Measurements from ENCODE around the gene CPT2. TPM values are rescaled to one million over a fixed set of nuclear protein-coding genes. Genes with fewer than 3 reads are reported as not detected.

The CPT2 gene
- total and polyA plus RNA-seq, 2 of the 4 experiments (the other 2 are of a cell fraction) = 15.8 to 16.0 TPM

- H4K20me1 ChIP-seq (ENCODE audit: insufficient read depth, low read length) = no peaks in the 10 kb centered on the region
- BruUV-seq (replicated peaks) = TSS peak; percentile 78
- H2BK120ac ChIP-seq (ENCODE audit: low read depth, low read length) = no peak overlapping the region
- TF ChIP-seq MAZ (IDR thresholded peaks at IDR 0.05; ENCODE audit: borderline replicate concordance, low read depth, low read length) (no peak), MXI1 (IDR thresholded peaks at IDR 0.05; ENCODE audit: borderline replicate concordance, low read depth, low read length) (no peak), SMC3 (IDR thresholded peaks at IDR 0.05; ENCODE audit: low read depth, low read length) (no peak), CEBPB (IDR thresholded peaks at IDR 0.05; ENCODE audit: low read depth, low read length) (peak; percentile 82), CHD1 (IDR thresholded peaks at IDR 0.05; ENCODE audit: low read depth, low read length) (no peak)
- ChIA-PET CTCF (interaction anchor here (0.5 kb wide), 1 partner anchor 1262 kb away, joined by 3 read pairs; no protein-coding TSS in a partner anchor), POLR2A (ENCODE audit: unreplicated experiment) (no interaction called here)
- H2BK20ac ChIP-seq (ENCODE audit: low read depth, low read length) = no peak overlapping the region
- no peak for ATAC-seq (ENCODE audit: low read depth)
- H3K18ac ChIP-seq (ENCODE audit: low read depth, low read length) = no peak overlapping the region
- H3K4me2 ChIP-seq (ENCODE audit: low read depth, low read length) = peak overlapping the region; percentile 99
- 0 out of 3 replicates have a peak overlapping the region, but pooled peaks have one; percentile 13 for H2BK15ac ChIP-seq (ENCODE audit: low read depth, low read length)
- H3K4me1 ChIP-seq (ENCODE audit: control insufficient read depth, insufficient read depth, low read length) = peaks cover 8% of the 10 kb centered on the region
- no peaks in the 10 kb centered on the region for H3K27me3 ChIP-seq (ENCODE audit: control insufficient read depth, insufficient read depth, low read length)
- peak overlapping the region; percentile 9 for H2AK5ac ChIP-seq (ENCODE audit: low read depth, low read length)
- in situ Hi-C loops (cut with MboI; ENCODE audit: low sequenced_read_pairs) = no loop called here
- H3K56ac ChIP-seq (ENCODE audit: extremely low read depth, insufficient read depth, low read length) = peak overlapping the region; percentile 72
- peaks cover 19 to 36% of the 10 kb centered on the region in 2 experiments for H3K79me1 ChIP-seq (ENCODE audit: low read depth in 1 of 2, low read length in 2 of 2)
- no peak overlapping the region for H2AFZ ChIP-seq (replicated peaks; ENCODE audit: low read length, poor library complexity)
- H4K91ac ChIP-seq (ENCODE audit: insufficient read depth, low read depth, low read length) = peak overlapping the region; percentile 54; the same call in 1 of the 2 replicates
- H3K9me1 ChIP-seq (ENCODE audit: insufficient read depth, low read length) = peaks cover 21% of the 10 kb centered on the region
- peak overlapping the region; percentile 97 to 100 for H4K8ac ChIP-seq (ENCODE audit: low read depth in 2 of 2, low read length in 2 of 2)
- H4K5ac ChIP-seq (ENCODE audit: low read depth, low read length) = peak overlapping the region; percentile 78
- peak overlapping the region; percentile 100 for H3K9ac ChIP-seq (ENCODE audit: low read depth, low read length)
- H2BK5ac ChIP-seq (ENCODE audit: low read depth, low read length, poor library complexity, severe bottlenecking) = peak overlapping the region; percentile 100
- H3K36me3 ChIP-seq (ENCODE audit: control insufficient read depth, insufficient read depth, low read length) = peaks cover 20% of the 10 kb centered on the region
- peak overlapping the region; percentile 99 for H3K14ac ChIP-seq (replicated peaks; ENCODE audit: low read depth, low read length)
- intact Hi-C loops (cut with micrococcal nuclease) = no loop called here
- peak overlapping the region; percentile 36 for H3K23ac ChIP-seq (ENCODE audit: low read depth, low read length)
- H3K9me3 ChIP-seq (ENCODE audit: control insufficient read depth, insufficient read depth, low read length) = no peaks in the 10 kb centered on the region
- peak; percentile 4 for DNase-seq
- dilution Hi-C loops (cut with HindIII; ENCODE audit: low sequenced_read_pairs, unreplicated experiment) = no loop called here
- 8% methylated on average over 4 of the region's 8 CpGs; no CpG with 5 or more reads in 1 of the 2 experiments for WGBS, 2 experiments (ENCODE audit: extremely low coverage in 2 of 2, insufficient read length in 1 of 2)
- H3K4ac ChIP-seq (ENCODE audit: low read depth, low read length) = peak overlapping the region; percentile 99
- H3K4me3 ChIP-seq (ENCODE audit: insufficient read depth, low read depth, low read length) = peak overlapping the region; percentile 98
- peak overlapping the region; percentile 80 for H2AK9ac ChIP-seq (replicated peaks; ENCODE audit: low read depth, low read length, poor library complexity)
- peak overlapping the region; percentile 68 for H3K27ac ChIP-seq (ENCODE audit: insufficient read depth, low read length)
Observed at GRCh38 chr1:53219711-53220110, 23.1 kb downstream of the CPT2 start.
